ENCODE data around the gene CXCL16.

The CXCL16 gene

DNA sequence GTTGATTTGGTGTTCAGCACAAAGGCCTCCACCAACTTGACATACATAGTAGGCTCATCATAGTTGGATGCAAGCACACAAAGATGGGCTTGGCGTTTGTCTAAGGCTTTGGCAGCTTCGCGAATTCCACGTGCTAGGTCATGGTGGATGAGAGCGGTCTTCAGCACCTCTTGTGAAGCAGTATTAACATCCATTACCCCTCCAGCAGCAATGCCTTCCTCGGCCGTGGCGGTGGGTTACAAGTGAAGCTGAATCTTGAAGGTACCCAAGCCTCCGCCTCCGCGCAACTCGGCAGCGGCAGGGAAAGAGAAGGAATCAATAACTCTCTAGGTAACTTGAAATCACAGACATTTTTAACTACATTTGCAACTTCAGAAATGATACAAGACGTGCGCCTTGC lies 34.7 kb downstream of the CXCL16 start:
- TF ChIP-seq, protein P1, sequence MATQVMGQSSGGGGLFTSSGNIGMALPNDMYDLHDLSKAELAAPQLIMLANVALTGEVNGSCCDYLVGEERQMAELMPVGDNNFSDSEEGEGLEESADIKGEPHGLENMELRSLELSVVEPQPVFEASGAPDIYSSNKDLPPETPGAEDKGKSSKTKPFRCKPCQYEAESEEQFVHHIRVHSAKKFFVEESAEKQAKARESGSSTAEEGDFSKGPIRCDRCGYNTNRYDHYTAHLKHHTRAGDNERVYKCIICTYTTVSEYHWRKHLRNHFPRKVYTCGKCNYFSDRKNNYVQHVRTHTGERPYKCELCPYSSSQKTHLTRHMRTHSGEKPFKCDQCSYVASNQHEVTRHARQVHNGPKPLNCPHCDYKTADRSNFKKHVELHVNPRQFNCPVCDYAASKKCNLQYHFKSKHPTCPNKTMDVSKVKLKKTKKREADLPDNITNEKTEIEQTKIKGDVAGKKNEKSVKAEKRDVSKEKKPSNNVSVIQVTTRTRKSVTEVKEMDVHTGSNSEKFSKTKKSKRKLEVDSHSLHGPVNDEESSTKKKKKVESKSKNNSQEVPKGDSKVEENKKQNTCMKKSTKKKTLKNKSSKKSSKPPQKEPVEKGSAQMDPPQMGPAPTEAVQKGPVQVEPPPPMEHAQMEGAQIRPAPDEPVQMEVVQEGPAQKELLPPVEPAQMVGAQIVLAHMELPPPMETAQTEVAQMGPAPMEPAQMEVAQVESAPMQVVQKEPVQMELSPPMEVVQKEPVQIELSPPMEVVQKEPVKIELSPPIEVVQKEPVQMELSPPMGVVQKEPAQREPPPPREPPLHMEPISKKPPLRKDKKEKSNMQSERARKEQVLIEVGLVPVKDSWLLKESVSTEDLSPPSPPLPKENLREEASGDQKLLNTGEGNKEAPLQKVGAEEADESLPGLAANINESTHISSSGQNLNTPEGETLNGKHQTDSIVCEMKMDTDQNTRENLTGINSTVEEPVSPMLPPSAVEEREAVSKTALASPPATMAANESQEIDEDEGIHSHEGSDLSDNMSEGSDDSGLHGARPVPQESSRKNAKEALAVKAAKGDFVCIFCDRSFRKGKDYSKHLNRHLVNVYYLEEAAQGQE (IDR thresholded peaks at IDR 0.05; ENCODE audit: low read depth), result no peak
- no peak for TF ChIP-seq RAD21 (IDR thresholded peaks at IDR 0.05; ENCODE audit: low read depth)
- TF ChIP-seq CEBPB (IDR thresholded peaks at IDR 0.05), result no peak
- no peak for TF ChIP-seq FOXM1 (IDR thresholded peaks at IDR 0.05; ENCODE audit: borderline replicate concordance, low read depth)
- no peak for TF ChIP-seq TAF1 (IDR thresholded peaks at IDR 0.05; ENCODE audit: low read depth)
- TF ChIP-seq TEAD4 (IDR thresholded peaks at IDR 0.05), result no peak
- TF ChIP-seq TCF12 (IDR thresholded peaks at IDR 0.05; ENCODE audit: low read depth), result no peak
- no peak for TF ChIP-seq EP300 (IDR thresholded peaks at IDR 0.05; ENCODE audit: borderline replicate concordance)
- TF ChIP-seq, protein P2, sequence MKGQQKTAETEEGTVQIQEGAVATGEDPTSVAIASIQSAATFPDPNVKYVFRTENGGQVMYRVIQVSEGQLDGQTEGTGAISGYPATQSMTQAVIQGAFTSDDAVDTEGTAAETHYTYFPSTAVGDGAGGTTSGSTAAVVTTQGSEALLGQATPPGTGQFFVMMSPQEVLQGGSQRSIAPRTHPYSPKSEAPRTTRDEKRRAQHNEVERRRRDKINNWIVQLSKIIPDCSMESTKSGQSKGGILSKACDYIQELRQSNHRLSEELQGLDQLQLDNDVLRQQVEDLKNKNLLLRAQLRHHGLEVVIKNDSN (IDR thresholded peaks at IDR 0.05), result no peak
- no peak for TF ChIP-seq YY1 (IDR thresholded peaks at IDR 0.05; ENCODE audit: low read depth)
- TF ChIP-seq ZBTB7A (IDR thresholded peaks at IDR 0.05; ENCODE audit: low read depth), result no peak
- TF ChIP-seq EGR1 (IDR thresholded peaks at IDR 0.05), result no peak
- TF ChIP-seq NFIC (IDR thresholded peaks at IDR 0.05), result no peak
- TF ChIP-seq CREB1 (IDR thresholded peaks at IDR 0.05; ENCODE audit: low read depth), result no peak
- TF ChIP-seq, protein P3, sequence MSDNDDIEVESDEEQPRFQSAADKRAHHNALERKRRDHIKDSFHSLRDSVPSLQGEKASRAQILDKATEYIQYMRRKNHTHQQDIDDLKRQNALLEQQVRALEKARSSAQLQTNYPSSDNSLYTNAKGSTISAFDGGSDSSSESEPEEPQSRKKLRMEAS (IDR thresholded peaks at IDR 0.05), result no peak

DNA sequence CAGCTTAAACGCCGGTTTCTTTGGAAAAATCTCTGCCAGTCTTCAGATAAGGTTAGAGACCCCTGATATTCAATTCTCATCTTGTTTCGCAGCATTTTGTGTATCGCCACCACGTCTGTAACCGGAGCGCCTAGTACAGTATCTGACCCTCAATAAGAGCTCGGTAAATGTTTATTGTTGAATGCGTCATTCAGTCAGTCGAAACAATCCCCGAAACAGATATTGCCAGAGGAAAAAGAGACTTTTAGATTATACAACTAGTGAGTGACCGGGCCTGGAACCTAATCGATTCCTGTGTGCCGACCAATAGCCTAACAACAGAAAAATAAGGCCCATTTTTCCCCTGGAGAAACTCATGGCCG lies 36.4 kb downstream of the CXCL16 start:
- TF ChIP-seq, protein P1 (IDR thresholded peaks at IDR 0.05; ENCODE audit: low read depth), result no peak
- no peak for TF ChIP-seq CEBPB (IDR thresholded peaks at IDR 0.05)

DNA sequence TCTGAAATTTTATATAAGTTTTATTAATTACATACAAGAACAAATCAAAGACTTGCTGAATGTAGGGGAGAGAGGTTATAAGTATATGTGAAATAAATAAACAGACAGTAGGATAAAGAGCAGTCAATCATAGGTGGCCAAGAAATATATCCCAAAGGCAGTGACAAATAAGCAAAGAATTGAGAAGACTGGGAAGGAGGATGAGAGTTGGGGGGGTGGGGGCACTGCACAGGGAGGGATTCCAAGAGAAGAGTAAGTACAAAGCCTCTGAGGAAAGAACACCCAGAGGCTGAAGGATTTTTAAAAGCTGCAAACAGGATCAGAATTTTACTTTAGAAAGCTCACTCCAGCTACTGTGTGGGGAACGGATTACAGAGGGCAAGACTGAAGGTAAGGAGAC lies 38.6 kb downstream of the CXCL16 start:
- TF ChIP-seq FOXM1 (IDR thresholded peaks at IDR 0.05; ENCODE audit: borderline replicate concordance, low read depth), result no peak
- TF ChIP-seq YY1 (IDR thresholded peaks at IDR 0.05; ENCODE audit: low read depth), result no peak
- no peak for TF ChIP-seq NFIC (IDR thresholded peaks at IDR 0.05)
- no peak for TF ChIP-seq ZBTB7A (IDR thresholded peaks at IDR 0.05; ENCODE audit: low read depth)
- TF ChIP-seq EGR1 (IDR thresholded peaks at IDR 0.05), result no peak
- TF ChIP-seq, protein P2 (IDR thresholded peaks at IDR 0.05), result no peak
- TF ChIP-seq CEBPB (IDR thresholded peaks at IDR 0.05), result no peak
- TF ChIP-seq EP300 (IDR thresholded peaks at IDR 0.05; ENCODE audit: borderline replicate concordance), result no peak
- TF ChIP-seq RAD21 (IDR thresholded peaks at IDR 0.05; ENCODE audit: low read depth), result no peak
- no peak for TF ChIP-seq TAF1 (IDR thresholded peaks at IDR 0.05; ENCODE audit: low read depth)
- TF ChIP-seq, protein P3 (IDR thresholded peaks at IDR 0.05), result no peak
- TF ChIP-seq TEAD4 (IDR thresholded peaks at IDR 0.05), result no peak
- no peak for TF ChIP-seq TCF12 (IDR thresholded peaks at IDR 0.05; ENCODE audit: low read depth)
- TF ChIP-seq CREB1 (IDR thresholded peaks at IDR 0.05; ENCODE audit: low read depth), result no peak
- TF ChIP-seq, protein P1 (IDR thresholded peaks at IDR 0.05; ENCODE audit: low read depth), result no peak

DNA sequence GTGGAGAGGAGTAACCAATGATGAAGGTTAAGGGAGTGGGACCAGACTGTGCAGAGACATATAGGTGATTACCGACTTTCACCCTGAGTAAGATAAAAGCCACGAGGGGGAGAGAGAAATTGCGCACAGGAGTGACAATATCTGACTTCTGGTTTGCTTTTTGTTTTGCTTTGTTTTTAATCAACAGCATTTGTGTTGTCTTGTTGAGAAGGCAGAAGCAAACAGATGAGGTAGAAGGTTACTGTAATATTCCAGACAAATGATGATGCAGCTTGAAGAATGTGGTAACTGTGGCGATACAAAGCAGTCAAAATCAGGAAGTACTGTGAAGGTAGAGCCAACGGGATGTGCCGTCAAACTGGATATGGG lies 43.3 kb downstream of the CXCL16 start:
- TF ChIP-seq CREB1 (IDR thresholded peaks at IDR 0.05; ENCODE audit: low read depth), result no peak
- TF ChIP-seq, protein P3 (IDR thresholded peaks at IDR 0.05), result no peak
- TF ChIP-seq EP300 (IDR thresholded peaks at IDR 0.05; ENCODE audit: borderline replicate concordance), result no peak

DNA sequence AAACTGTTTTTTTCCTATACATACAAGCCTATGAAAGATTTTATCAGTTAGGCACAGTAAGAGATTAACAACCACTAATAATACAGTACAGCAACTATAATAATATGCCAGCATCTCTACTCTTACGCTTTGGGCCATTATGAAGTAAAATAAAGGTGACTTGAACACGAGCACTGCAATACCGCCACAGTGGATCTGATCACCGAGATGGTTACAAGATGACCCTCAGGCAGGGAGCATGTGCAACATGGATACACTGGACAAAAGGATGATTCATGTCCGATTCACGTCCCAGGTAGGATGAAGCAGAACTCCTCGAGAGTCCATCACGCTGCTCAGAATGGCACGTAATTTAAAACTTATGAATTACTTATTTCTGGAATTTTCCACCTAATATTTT lies 46.3 kb downstream of the CXCL16 start:
- TF ChIP-seq NFIC (IDR thresholded peaks at IDR 0.05) (no peak), TEAD4 (IDR thresholded peaks at IDR 0.05) (no peak), CEBPB (IDR thresholded peaks at IDR 0.05) (no peak), CREB1 (IDR thresholded peaks at IDR 0.05; ENCODE audit: low read depth) (no peak), TCF12 (IDR thresholded peaks at IDR 0.05; ENCODE audit: low read depth) (no peak), FOXM1 (IDR thresholded peaks at IDR 0.05; ENCODE audit: borderline replicate concordance, low read depth) (no peak), YY1 (IDR thresholded peaks at IDR 0.05; ENCODE audit: low read depth) (no peak), RAD21 (IDR thresholded peaks at IDR 0.05; ENCODE audit: low read depth) (no peak), EGR1 (IDR thresholded peaks at IDR 0.05) (no peak), ZBTB7A (IDR thresholded peaks at IDR 0.05; ENCODE audit: low read depth) (no peak), EP300 (IDR thresholded peaks at IDR 0.05; ENCODE audit: borderline replicate concordance) (no peak), TAF1 (IDR thresholded peaks at IDR 0.05; ENCODE audit: low read depth) (no peak)
- TF ChIP-seq, protein P3 (IDR thresholded peaks at IDR 0.05), result no peak
- TF ChIP-seq, protein P1 (IDR thresholded peaks at IDR 0.05; ENCODE audit: low read depth), result no peak
- TF ChIP-seq, protein P2 (IDR thresholded peaks at IDR 0.05), result no peak
